Endothelial cell of umbilical vein (primary cell): ENCODE measurements around the gene UBE2G1.

Experiments used
- CTCF ChIP-seq, 2 donors: IDR thresholded peaks; 1 replicate in 1 of 2; 2 replicates in 1 of 2; pipeline ENCODE4 v1.5.1; 2011; ENCODE audit warnings: low read length in 2 of 2, mild to moderate bottlenecking in 2 of 2, moderate library complexity in 2 of 2, control low read depth in 1 of 2, inconsistent platforms in 1 of 2, low read depth in 1 of 2; ENCODE audit not compliant: insufficient read depth in 1 of 2; ENCODE audit errors: extremely low read depth in 1 of 2
- EZH2 ChIP-seq: IDR thresholded peaks from 2 replicates; pipeline ENCODE4 v1.6.1; 2012; ENCODE audit warnings: borderline replicate concordance, low read depth, mild to moderate bottlenecking, moderate library complexity, low read length, inconsistent platforms; ENCODE audit not compliant: severe bottlenecking
- FOS ChIP-seq: IDR thresholded peaks from 2 replicates; pipeline ENCODE4 v1.6.1; 2011; ENCODE audit warnings: mild to moderate bottlenecking, low read length, moderate library complexity, borderline replicate concordance; ENCODE audit not compliant: insufficient read depth
- GATA2 ChIP-seq: IDR thresholded peaks from 2 replicates; pipeline ENCODE4 v1.7.0; 2011; ENCODE audit warnings: low read depth, mild to moderate bottlenecking, moderate library complexity, mixed read lengths, low read length; ENCODE audit not compliant: insufficient read length, insufficient read depth
- MAX ChIP-seq: IDR thresholded peaks from 2 replicates; pipeline ENCODE4 v1.6.1; 2011; ENCODE audit not compliant: insufficient read depth, insufficient read length
- POLR2A ChIP-seq: IDR thresholded peaks from 2 replicates; pipeline ENCODE4 v1.6.1; 2012; ENCODE audit warnings: low read depth, mild to moderate bottlenecking, control low read depth, low read length
- POLR2AphosphoS5 ChIP-seq: IDR thresholded peaks from 2 replicates; pipeline ENCODE4 v1.6.1; 2012; ENCODE audit warnings: low read depth, mild to moderate bottlenecking, control low read depth, low read length, moderate library complexity; ENCODE audit not compliant: insufficient read depth

- TF ChIP-seq POLR2A, result no peak
- TF ChIP-seq CTCF (IDR thresholded peaks at IDR 0.05; ENCODE audit: extremely low read depth in 1 of 2, insufficient read depth in 1 of 2, low read depth in 1 of 2, low read length in 2 of 2), result no peak
- TF ChIP-seq EZH2, result no peak
- no peak for TF ChIP-seq POLR2AphosphoS5
- TF ChIP-seq MAX, result no peak
- no peak for TF ChIP-seq FOS
- TF ChIP-seq GATA2, result no peak
Measured at GRCh38 chr17:4334776-4335584, 31.5 kb downstream of the UBE2G1 start.
